Gastrocnemius medialis (tissue), 4 donors: ENCODE data around the gene RPL3. TPM values are rescaled to one million over a fixed set of nuclear protein-coding genes. Genes with fewer than 3 reads are reported as not detected.

Experiments used
- ATAC-seq, 2 donors: fragments of 150-250 bp; one replicate each; pipeline ENCODE4 v1.9.1; 2016
- DNase-seq, 2 donors: peaks; one replicate each; pipeline ENCODE4 v3.0.0-alpha.2; 2019
- H3K27ac ChIP-seq, 4 donors: fragments of 200-600 bp; sonication (generic); 1 replicate in 1 of 4; 2 replicates in 3 of 4; pipeline ENCODE4 v1.5.1; 2016 to 2018; ENCODE audit warnings: mild to moderate bottlenecking in 2 of 4, moderate library complexity in 1 of 4
- H3K27me3 ChIP-seq, 3 donors: fragments of 200-600 bp; sonication (generic) in 2 of 3; 1 replicate in 1 of 3; 2 replicates in 2 of 3; pipeline versions ENCODE4 v1.5.1 to v1.6.0; 2016 to 2019; ENCODE audit warnings: mild to moderate bottlenecking in 1 of 3, moderate library complexity in 1 of 3
- H3K36me3 ChIP-seq, 2 donors: fragments of 200-600 bp; sonication (generic) in 1 of 2; one replicate each; pipeline ENCODE4 v1.5.1; 2017 to 2018
- H3K4me1 ChIP-seq, 2 donors: fragments of 200-600 bp; sonication (generic) in 1 of 2; one replicate each; pipeline ENCODE4 v1.5.1; 2016 to 2017; ENCODE audit warnings: mild to moderate bottlenecking in 2 of 2
- H3K4me3 ChIP-seq, 4 donors: fragments of 200-600 bp; sonication (generic) in 3 of 4; 1 replicate in 1 of 4; 2 replicates in 3 of 4; pipeline ENCODE4 v1.5.1; 2016 to 2019; ENCODE audit warnings: mild to moderate bottlenecking in 2 of 4
- H3K9me3 ChIP-seq, 3 donors: fragments of 200-600 bp; sonication (generic) in 2 of 3; 1 replicate in 1 of 3; 2 replicates in 2 of 3; pipeline ENCODE4 v1.5.1; 2016 to 2019
- CTCF ChIP-seq, 5 experiments: fragments of 450-650 bp in 3 of 5; fragments of 200-600 bp in 2 of 5; sonication (generic) in 2 of 5; IDR thresholded peaks in 4 of 5; conservative IDR thresholded peaks in 1 of 5; 1 replicate in 4 of 5; 2 replicates in 1 of 5; pipeline ENCODE4 v1.5.1; 2016 to 2019; ENCODE audit warnings: antibody characterized with exemption in 5 of 5, mild to moderate bottlenecking in 3 of 5, moderate library complexity in 3 of 5
- POLR2A ChIP-seq, 2 donors: fragments of 450-650 bp; IDR thresholded peaks; one replicate each; pipeline ENCODE4 v1.6.1; 2017; ENCODE audit warnings: antibody characterized with exemption in 2 of 2, mild to moderate bottlenecking in 2 of 2, moderate library complexity in 2 of 2
- in situ Hi-C, 4 donors: fragments of 200-750 bp; cut with MboI; loops; one replicate each; pipeline versions ENCODE4 v1.15.0 to v1.8.0; 2017; ENCODE audit warnings: low sequenced_read_pairs in 4 of 4
- intact Hi-C: fragments of 100-400 bp; cut with DNase I; formaldehyde crosslinking; loops from one replicate; pipeline ENCODE4 v1.15.1; 2023; ENCODE audit warnings: low total_unique reads
- total RNA-seq, 4 donors: library from RNA; depleted of rRNA; stranded (reverse); fragments of >200 nt; gene quantifications; one replicate each; pipeline versions ENCODE4 v1.1.0 to v1.2.3, GENCODE V29; 2016

RPL3 gene
- total RNA-seq, 4 donors from 2014 or later: 261 to 680 (median 391) TPM

- intact Hi-C loops: no loop called here
Observed at GRCh38 chr22:39353346-39353745, 33.9 kb upstream of the RPL3 start.

GRCh38 chr22:39352306-39352891 is 33.0 kb upstream of the RPL3 start:
- ATAC-seq (no peak), DNase-seq (no peak)
- intact Hi-C loops: no loop called here
- no peaks in the 10 kb centered on the region for H3K36me3 ChIP-seq
- in situ Hi-C loops: loop anchor here in 1 of 4 donors (25.0 kb wide), 1 partner anchor 660 kb away; no protein-coding TSS in a partner anchor
- no peak overlapping the region for H3K27ac ChIP-seq
- H3K4me1 ChIP-seq: peaks cover 9 to 12% of the 10 kb centered on the region in 2 donors
- TF ChIP-seq POLR2A (IDR thresholded peaks at IDR 0.05): no peak
- no peak for TF ChIP-seq CTCF (IDR thresholded peaks at IDR 0.05 in 4 of 5, conservative IDR thresholded peaks at IDR 0.05 in 1 of 5)
- H3K27me3 ChIP-seq: no peaks in the 10 kb centered on the region
- H3K9me3 ChIP-seq: no peaks in the 10 kb centered on the region
- no peak overlapping the region for H3K4me3 ChIP-seq

More at GRCh38 chr22:39353346-39353745, 33.9 kb upstream of the RPL3 start:
- peaks cover 9 to 12% of the 10 kb centered on the region in 2 donors for H3K4me1 ChIP-seq
- DNase-seq: no peak
- H3K27me3 ChIP-seq: no peaks in the 10 kb centered on the region
- no peaks in the 10 kb centered on the region for H3K36me3 ChIP-seq
- ATAC-seq: no peak
- no peak for TF ChIP-seq CTCF (IDR thresholded peaks at IDR 0.05 in 4 of 5, conservative IDR thresholded peaks at IDR 0.05 in 1 of 5)
- no peak for TF ChIP-seq POLR2A (IDR thresholded peaks at IDR 0.05)
- H3K27ac ChIP-seq: no peak overlapping the region
- no peaks in the 10 kb centered on the region for H3K9me3 ChIP-seq
- H3K4me3 ChIP-seq: no peak overlapping the region
- in situ Hi-C loops: loop anchor here in 1 of 4 donors (25.0 kb wide), 1 partner anchor 659 kb away; no protein-coding TSS in a partner anchor

- H3K36me3 ChIP-seq: no peaks in the 10 kb centered on the region
- H3K9me3 ChIP-seq: no peaks in the 10 kb centered on the region
- intact Hi-C loops (no loop called here), in situ Hi-C loops (loop anchor here in 1 of 4 donors (25.0 kb wide), 1 partner anchor 661 kb away; no protein-coding TSS in a partner anchor)
- ATAC-seq (no peak), DNase-seq (no peak)
- H3K4me1 ChIP-seq: peaks cover 9 to 12% of the 10 kb centered on the region in 2 donors
- no peaks in the 10 kb centered on the region for H3K27me3 ChIP-seq
- no peak overlapping the region for H3K4me3 ChIP-seq
- TF ChIP-seq CTCF (IDR thresholded peaks at IDR 0.05 in 4 of 5, conservative IDR thresholded peaks at IDR 0.05 in 1 of 5) (no peak), POLR2A (IDR thresholded peaks at IDR 0.05) (no peak)
- H3K27ac ChIP-seq: peak overlapping the region in 2 of 4 donors; percentile 80 to 81
Observed at GRCh38 chr22:39351689-39352214, 32.3 kb upstream of the RPL3 start.

GRCh38 chr22:39350757-39351688 is 31.6 kb upstream of the RPL3 start:
- in situ Hi-C loops: loop anchor here in 1 of 4 donors (25.0 kb wide), 1 partner anchor 661 kb away; no protein-coding TSS in a partner anchor
- Histone ChIP-seq H3K4me1 (peaks cover 9 to 12% of the 10 kb centered on the region in 2 donors), H3K4me3 (peak overlapping the region; percentile 69 to 86 (median 78)), H3K36me3 (no peaks in the 10 kb centered on the region), H3K27ac (peak overlapping the region; percentile 72 to 81 (median 76)), H3K27me3 (no peaks in the 10 kb centered on the region), H3K9me3 (no peaks in the 10 kb centered on the region)
- intact Hi-C loops: no loop called here
- DNase-seq (no peak), ATAC-seq (no peak)
- TF ChIP-seq CTCF (IDR thresholded peaks at IDR 0.05 in 4 of 5, conservative IDR thresholded peaks at IDR 0.05 in 1 of 5) (no peak), POLR2A (IDR thresholded peaks at IDR 0.05) (no peak)
